ENCODE results near the gene DPP7. TPM values are rescaled to one million over a fixed set of nuclear protein-coding genes. Genes with fewer than 3 reads are reported as not detected.

The DPP7 gene
- total RNA-seq, 1 donor from 2014 or later: 259 TPM

DNA sequence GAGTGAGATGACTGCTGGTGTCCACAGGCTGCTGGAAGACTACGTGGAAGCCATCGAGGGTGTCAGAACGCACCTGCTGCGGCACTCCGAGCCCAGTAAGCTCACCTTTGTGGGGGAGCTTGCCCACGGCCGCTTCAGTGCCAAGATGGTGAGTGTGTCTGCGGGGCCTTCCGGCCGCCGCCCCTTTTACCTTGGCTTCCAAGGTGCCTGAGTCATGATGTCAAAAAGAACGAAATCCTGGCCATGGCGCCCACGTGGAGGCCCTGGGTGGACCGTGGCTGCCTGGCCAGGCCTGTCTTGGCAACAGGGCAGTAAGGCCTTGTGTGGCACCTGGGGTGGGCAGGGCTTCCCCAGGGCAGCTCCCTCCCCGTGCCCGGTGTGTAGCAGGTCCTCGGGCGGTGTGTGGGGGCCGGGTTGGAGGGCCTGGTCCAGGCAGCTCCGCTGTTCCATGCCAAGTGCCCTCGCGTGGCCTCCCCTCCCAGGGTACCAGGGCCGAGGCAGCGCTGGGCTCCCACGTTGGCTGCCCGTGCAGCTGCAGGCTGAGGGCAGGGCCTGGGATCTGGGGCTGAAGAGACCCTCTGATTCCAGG, 7.8 kb downstream of the DPP7 start:
- DNase-seq (no peak), ATAC-seq (ENCODE audit: low read depth) (no peak)
- H3K27ac Mint-ChIP-seq: no peak overlapping the region
- ChIA-PET CTCF (no interaction called here), POLR2A (no interaction called here)
- no peaks in the 10 kb centered on the region for H3K4me1 Mint-ChIP-seq
- no peaks in the 10 kb centered on the region for H3K27me3 Mint-ChIP-seq
- peaks cover 27% of the 10 kb centered on the region for H3K36me3 Mint-ChIP-seq (ENCODE audit: low read depth)
- no peak overlapping the region for H3K4me3 Mint-ChIP-seq
- no peaks in the 10 kb centered on the region for H3K9me3 Mint-ChIP-seq
- intact Hi-C loops (cut with micrococcal nuclease): no loop called here
- TF ChIP-seq, protein P1, sequence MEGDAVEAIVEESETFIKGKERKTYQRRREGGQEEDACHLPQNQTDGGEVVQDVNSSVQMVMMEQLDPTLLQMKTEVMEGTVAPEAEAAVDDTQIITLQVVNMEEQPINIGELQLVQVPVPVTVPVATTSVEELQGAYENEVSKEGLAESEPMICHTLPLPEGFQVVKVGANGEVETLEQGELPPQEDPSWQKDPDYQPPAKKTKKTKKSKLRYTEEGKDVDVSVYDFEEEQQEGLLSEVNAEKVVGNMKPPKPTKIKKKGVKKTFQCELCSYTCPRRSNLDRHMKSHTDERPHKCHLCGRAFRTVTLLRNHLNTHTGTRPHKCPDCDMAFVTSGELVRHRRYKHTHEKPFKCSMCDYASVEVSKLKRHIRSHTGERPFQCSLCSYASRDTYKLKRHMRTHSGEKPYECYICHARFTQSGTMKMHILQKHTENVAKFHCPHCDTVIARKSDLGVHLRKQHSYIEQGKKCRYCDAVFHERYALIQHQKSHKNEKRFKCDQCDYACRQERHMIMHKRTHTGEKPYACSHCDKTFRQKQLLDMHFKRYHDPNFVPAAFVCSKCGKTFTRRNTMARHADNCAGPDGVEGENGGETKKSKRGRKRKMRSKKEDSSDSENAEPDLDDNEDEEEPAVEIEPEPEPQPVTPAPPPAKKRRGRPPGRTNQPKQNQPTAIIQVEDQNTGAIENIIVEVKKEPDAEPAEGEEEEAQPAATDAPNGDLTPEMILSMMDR (IDR thresholded peaks at IDR 0.05): no peak

DNA sequence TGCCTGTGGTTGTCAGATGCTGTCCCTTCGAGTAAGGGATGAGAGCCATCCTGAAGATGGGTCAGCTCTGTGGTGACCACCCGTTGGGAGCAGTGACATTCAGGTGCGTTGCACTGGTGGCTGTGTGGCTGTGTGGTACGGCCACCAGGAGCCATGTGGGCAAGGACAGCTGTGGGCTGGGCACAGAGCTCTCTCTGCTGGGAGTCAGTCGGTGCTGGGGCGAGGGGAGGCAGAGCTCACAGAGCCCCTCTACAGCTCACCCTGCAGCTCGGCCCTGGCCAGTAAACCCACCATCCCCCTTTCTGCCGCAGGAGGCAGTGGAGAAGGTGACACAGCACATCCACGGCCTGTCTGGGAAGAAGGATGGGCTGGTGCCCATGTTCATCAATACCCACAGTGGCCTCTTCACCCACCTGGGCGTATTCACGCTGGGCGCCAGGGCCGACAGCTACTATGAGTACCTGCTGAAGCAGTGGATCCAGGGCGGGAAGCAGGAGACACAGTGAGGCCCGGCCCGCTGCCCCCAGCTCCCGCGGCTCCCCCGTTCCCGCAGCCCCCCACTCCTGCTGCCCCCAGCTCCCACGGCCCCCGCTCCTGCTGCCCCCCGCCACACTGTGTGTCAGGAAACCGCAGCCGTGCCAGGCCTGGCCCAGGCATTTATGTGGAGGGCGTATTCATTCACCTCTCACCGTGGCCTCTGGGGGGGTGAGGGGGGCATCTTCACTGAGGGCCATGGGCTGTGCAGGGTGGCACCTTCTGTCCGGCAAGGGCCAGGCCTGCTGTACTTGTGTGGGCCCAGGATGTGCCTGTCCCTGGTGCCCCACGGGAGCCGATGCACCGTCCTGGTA, 8.5 kb downstream of the DPP7 start:
- no peak for DNase-seq
- Mint-ChIP-seq H3K4me1 (no peaks in the 10 kb centered on the region), H3K27ac (no peak overlapping the region), H3K4me3 (no peak overlapping the region), H3K27me3 (no peaks in the 10 kb centered on the region), H3K36me3 (ENCODE audit: low read depth) (peaks cover 24% of the 10 kb centered on the region), H3K9me3 (no peaks in the 10 kb centered on the region)
- intact Hi-C loops (cut with micrococcal nuclease): no loop called here
- TF ChIP-seq, protein P1 (IDR thresholded peaks at IDR 0.05): no peak
- POLR2A ChIA-PET: no interaction called here
- CTCF ChIA-PET: interaction anchor here (1.0 kb wide), 1 partner anchor 131 kb away, joined by 3 read pairs; no protein-coding TSS in a partner anchor
- no peak for ATAC-seq (ENCODE audit: low read depth)

DNA sequence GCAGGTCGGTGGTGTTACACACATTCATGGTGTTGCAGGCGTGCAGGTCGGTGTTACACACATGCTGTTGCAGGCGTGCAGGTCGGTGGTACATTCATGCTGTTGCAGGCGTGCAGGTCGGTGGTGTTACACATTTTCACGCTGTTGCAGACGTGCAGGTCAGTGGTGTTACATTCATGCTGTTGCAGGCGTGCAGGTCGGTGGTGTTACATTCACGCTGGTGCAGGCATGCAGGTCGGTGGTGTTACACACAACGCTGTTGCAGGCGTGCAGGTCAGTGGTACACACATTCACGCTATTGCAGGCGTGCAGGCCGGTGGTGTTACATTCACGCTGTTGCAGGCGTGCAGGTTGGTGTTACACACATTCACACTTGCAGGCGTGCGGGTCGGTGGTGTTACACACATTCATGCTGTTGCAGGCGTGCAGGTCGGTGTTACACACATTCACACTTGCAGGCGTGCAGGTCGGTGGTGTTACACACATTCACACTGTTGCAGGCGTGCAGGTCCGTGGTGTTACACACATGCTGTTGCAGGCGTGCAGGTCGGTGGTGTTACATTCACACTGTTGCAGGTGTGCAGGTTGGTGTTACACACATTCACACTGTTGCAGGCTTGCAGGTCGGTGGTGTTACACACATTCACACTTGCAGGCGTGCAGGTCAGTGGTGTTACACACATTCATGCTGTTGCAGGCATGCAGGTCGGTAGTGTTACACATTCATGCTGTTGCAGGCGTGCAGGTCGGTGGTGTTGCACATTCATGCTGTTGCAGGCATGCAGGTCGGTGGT, 11.1 kb downstream of the DPP7 start:
- Mint-ChIP-seq H3K9me3 (no peaks in the 10 kb centered on the region), H3K4me3 (no peak overlapping the region), H3K27ac (no peak overlapping the region), H3K27me3 (no peaks in the 10 kb centered on the region), H3K36me3 (ENCODE audit: low read depth) (peaks cover 19% of the 10 kb centered on the region), H3K4me1 (no peaks in the 10 kb centered on the region)
- intact Hi-C loops (cut with micrococcal nuclease): no loop called here
- ATAC-seq (ENCODE audit: low read depth) (no peak), DNase-seq (no peak)
- TF ChIP-seq, protein P1 (IDR thresholded peaks at IDR 0.05): no peak
- ChIA-PET CTCF (no interaction called here), POLR2A (no interaction called here)

DNA sequence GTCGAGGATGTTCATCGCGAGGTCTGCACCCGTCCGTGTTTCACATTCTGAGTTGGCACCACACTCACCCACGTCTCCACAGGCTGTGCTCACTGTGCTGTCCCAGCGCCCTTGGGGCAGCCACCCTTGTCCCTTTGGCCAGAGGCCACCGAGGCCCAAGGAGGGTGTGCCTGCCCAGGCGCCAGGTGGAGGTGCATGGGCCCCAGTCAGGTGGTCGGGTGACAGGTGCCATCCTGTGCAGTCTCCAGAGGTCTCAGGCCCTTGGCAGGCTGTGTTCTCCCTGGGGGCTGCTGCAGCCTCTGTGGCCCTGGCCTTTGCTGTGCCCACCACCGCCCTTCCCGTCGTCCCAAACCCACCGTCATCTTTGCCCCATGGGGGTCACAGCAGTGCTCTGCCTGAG, 15.3 kb downstream of the DPP7 start:
- POLR2A ChIA-PET: no interaction called here
- H3K27me3 Mint-ChIP-seq: no peaks in the 10 kb centered on the region
- intact Hi-C loops (cut with micrococcal nuclease): no loop called here

More for the DNA sequence above, 15.3 kb downstream of the DPP7 start:
- TF ChIP-seq, protein P1 (IDR thresholded peaks at IDR 0.05): no peak
- no peak for ATAC-seq (ENCODE audit: low read depth)
- Mint-ChIP-seq H3K36me3 (ENCODE audit: low read depth) (peaks cover 34% of the 10 kb centered on the region), H3K9me3 (no peaks in the 10 kb centered on the region), H3K4me3 (no peak overlapping the region), H3K27ac (no peak overlapping the region), H3K4me1 (peaks cover 7% of the 10 kb centered on the region)
- CTCF ChIA-PET: no interaction called here
- DNase-seq: no peak
